Activated naive CD4-positive, alpha-beta T cell treated with anti-CD3 and anti-CD28 coated beads, Interleukin-2, amount 10 ng/mL, durations not matched to agents 7 days and 5 days (primary cell): ENCODE data around the gene BCAS1.

Source experiments
- CTCF ChIA-PET: fragments of 350-600 bp; sonication (Branson Sonifier 250); formaldehyde crosslinking; loops from one replicate; lab custom pipeline; 2021; ENCODE audit warnings: antibody characterized with exemption; lab: Charles Lee
- DNase-seq: peaks from one replicate; pipeline ENCODE4 v3.0.0-alpha.2; 2020
- H3K27ac Mint-ChIP-seq: one replicate; pipeline ENCODE4 v1.8.0; 2021; ENCODE audit warnings: mild to moderate bottlenecking, moderate library complexity, mixed read lengths
- H3K27me3 Mint-ChIP-seq: one replicate; pipeline ENCODE4 v1.8.0; 2021; ENCODE audit warnings: mild to moderate bottlenecking, mixed read lengths
- H3K36me3 Mint-ChIP-seq: one replicate; pipeline ENCODE4 v1.8.0; 2021; ENCODE audit warnings: mixed read lengths
- H3K4me1 Mint-ChIP-seq: one replicate; pipeline ENCODE4 v1.8.0; 2021; ENCODE audit warnings: mixed read lengths
- H3K4me3 Mint-ChIP-seq: one replicate; pipeline ENCODE4 v1.8.0; 2021; ENCODE audit warnings: mild to moderate bottlenecking, moderate library complexity, mixed read lengths
- H3K9me3 Mint-ChIP-seq: one replicate; pipeline ENCODE4 v1.8.0; 2021; ENCODE audit warnings: mixed read lengths

Gene BCAS1

GRCh38 chr20:53918020-53918311, 152.4 kb downstream of the BCAS1 start:
- H3K27ac Mint-ChIP-seq = no peak overlapping the region
- H3K9me3 Mint-ChIP-seq = no peaks in the 10 kb centered on the region
- DNase-seq = no peak
- H3K4me3 Mint-ChIP-seq = no peak overlapping the region
- no peaks in the 10 kb centered on the region for H3K36me3 Mint-ChIP-seq
- H3K4me1 Mint-ChIP-seq = peaks cover 40% of the 10 kb centered on the region
- CTCF ChIA-PET = interaction anchor here (1.2 to 1.5 kb wide), 3 partner anchors 22 to 181 kb away, joined by 4 read pairs; no protein-coding TSS in a partner anchor
- H3K27me3 Mint-ChIP-seq = peaks cover 4% of the 10 kb centered on the region

- CTCF ChIA-PET = interaction anchor here (0.6 to 3.1 kb wide), 10 partner anchors 8 to 335 kb away, joined by 3 to 35 read pairs (median 4); no protein-coding TSS in a partner anchor
- peaks cover 38% of the 10 kb centered on the region for H3K4me1 Mint-ChIP-seq
- peaks cover 4% of the 10 kb centered on the region for H3K27me3 Mint-ChIP-seq
- H3K4me3 Mint-ChIP-seq = no peak overlapping the region
- H3K27ac Mint-ChIP-seq = peak overlapping the region; percentile 22
- H3K36me3 Mint-ChIP-seq = no peaks in the 10 kb centered on the region
- no peak for DNase-seq
- H3K9me3 Mint-ChIP-seq = no peaks in the 10 kb centered on the region
These were observed 153.0 kb downstream of the BCAS1 start for GRCh38 chr20:53917145-53918019.

- Mint-ChIP-seq H3K36me3 (no peaks in the 10 kb centered on the region), H3K27me3 (peaks cover 4% of the 10 kb centered on the region), H3K4me3 (peak overlapping the region; percentile 82), H3K9me3 (no peaks in the 10 kb centered on the region), H3K27ac (peak overlapping the region; percentile 88), H3K4me1 (peaks cover 38% of the 10 kb centered on the region)
- no peak for DNase-seq
- CTCF ChIA-PET = interaction anchor here (0.6 to 3.1 kb wide), 36 partner anchors 9 to 337 kb away, joined by 3 to 35 read pairs (median 5); no protein-coding TSS in a partner anchor
These were observed 154.3 kb downstream of the BCAS1 start for GRCh38 chr20:53916173-53916512.

GRCh38 chr20:53915446-53916172, 154.8 kb downstream of the BCAS1 start:
- Mint-ChIP-seq H3K9me3 (peaks cover 3% of the 10 kb centered on the region), H3K36me3 (no peaks in the 10 kb centered on the region), H3K4me1 (peaks cover 38% of the 10 kb centered on the region), H3K27ac (peak overlapping the region; percentile 88), H3K27me3 (no peaks in the 10 kb centered on the region), H3K4me3 (peak overlapping the region; percentile 82)
- CTCF ChIA-PET = interaction anchor here (0.6 to 3.1 kb wide), 40 partner anchors 9 to 336 kb away, joined by 3 to 35 read pairs (median 4); no protein-coding TSS in a partner anchor
- peak; percentile 98 for DNase-seq

- H3K4me1 Mint-ChIP-seq = peaks cover 38% of the 10 kb centered on the region
- H3K4me3 Mint-ChIP-seq = peak overlapping the region; percentile 82
- H3K9me3 Mint-ChIP-seq = peaks cover 3% of the 10 kb centered on the region
- H3K27me3 Mint-ChIP-seq = no peaks in the 10 kb centered on the region
- CTCF ChIA-PET = interaction anchor here (0.6 to 3.1 kb wide), 31 partner anchors 9 to 336 kb away, joined by 3 to 35 read pairs (median 5); no protein-coding TSS in a partner anchor
- no peaks in the 10 kb centered on the region for H3K36me3 Mint-ChIP-seq
- no peak for DNase-seq
- peak overlapping the region; percentile 88 for H3K27ac Mint-ChIP-seq
These were observed 155.5 kb downstream of the BCAS1 start for GRCh38 chr20:53914781-53915445.

GRCh38 chr20:53914091-53914780, 156.2 kb downstream of the BCAS1 start:
- Mint-ChIP-seq H3K36me3 (no peaks in the 10 kb centered on the region), H3K4me3 (peak overlapping the region; percentile 82), H3K27me3 (no peaks in the 10 kb centered on the region), H3K9me3 (peaks cover 3% of the 10 kb centered on the region), H3K4me1 (peaks cover 38% of the 10 kb centered on the region), H3K27ac (peak overlapping the region; percentile 12)
- no peak for DNase-seq
- CTCF ChIA-PET = interaction anchor here (0.6 to 3.1 kb wide), 15 partner anchors 8 to 335 kb away, joined by 3 to 29 read pairs (median 7); no protein-coding TSS in a partner anchor

GRCh38 chr20:53911301-53911700, 159.1 kb downstream of the BCAS1 start:
- Mint-ChIP-seq H3K36me3 (no peaks in the 10 kb centered on the region), H3K27ac (no peak overlapping the region), H3K4me3 (no peak overlapping the region), H3K9me3 (peaks cover 3% of the 10 kb centered on the region), H3K27me3 (no peaks in the 10 kb centered on the region), H3K4me1 (peaks cover 40% of the 10 kb centered on the region)
- DNase-seq = no peak
- CTCF ChIA-PET = no interaction called here

- H3K9me3 Mint-ChIP-seq = peaks cover 3% of the 10 kb centered on the region
- no peak for DNase-seq
- no peak overlapping the region for H3K27ac Mint-ChIP-seq
- CTCF ChIA-PET = no interaction called here
- peaks cover 38% of the 10 kb centered on the region for H3K4me1 Mint-ChIP-seq
- no peaks in the 10 kb centered on the region for H3K27me3 Mint-ChIP-seq
- no peak overlapping the region for H3K4me3 Mint-ChIP-seq
- H3K36me3 Mint-ChIP-seq = no peaks in the 10 kb centered on the region
These were observed 159.9 kb downstream of the BCAS1 start for GRCh38 chr20:53910351-53911002.

- no peaks in the 10 kb centered on the region for H3K27me3 Mint-ChIP-seq
- H3K9me3 Mint-ChIP-seq = peaks cover 3% of the 10 kb centered on the region
- no peak for DNase-seq
- CTCF ChIA-PET = interaction anchor here (1.0 kb wide), 1 partner anchor 157 kb away, joined by 3 read pairs; no protein-coding TSS in a partner anchor
- H3K4me1 Mint-ChIP-seq = peaks cover 31% of the 10 kb centered on the region
- no peaks in the 10 kb centered on the region for H3K36me3 Mint-ChIP-seq
- H3K4me3 Mint-ChIP-seq = no peak overlapping the region
- no peak overlapping the region for H3K27ac Mint-ChIP-seq
These were observed 162.2 kb downstream of the BCAS1 start for GRCh38 chr20:53907968-53908751.

GRCh38 chr20:53905820-53906191, 164.6 kb downstream of the BCAS1 start:
- peaks cover 41% of the 10 kb centered on the region for H3K4me1 Mint-ChIP-seq
- DNase-seq = no peak
- CTCF ChIA-PET = interaction anchor here (2.7 kb wide), 1 partner anchor 9 kb away, joined by 14 read pairs; no protein-coding TSS in a partner anchor
- no peaks in the 10 kb centered on the region for H3K27me3 Mint-ChIP-seq
- no peak overlapping the region for H3K27ac Mint-ChIP-seq
- no peak overlapping the region for H3K4me3 Mint-ChIP-seq
- H3K9me3 Mint-ChIP-seq = peaks cover 2% of the 10 kb centered on the region
- H3K36me3 Mint-ChIP-seq = no peaks in the 10 kb centered on the region

- H3K27me3 Mint-ChIP-seq = no peaks in the 10 kb centered on the region
- no peak overlapping the region for H3K4me3 Mint-ChIP-seq
- no peak for DNase-seq
- no peaks in the 10 kb centered on the region for H3K36me3 Mint-ChIP-seq
- CTCF ChIA-PET = interaction anchor here (2.7 kb wide), 1 partner anchor 10 kb away, joined by 14 read pairs; no protein-coding TSS in a partner anchor
- no peak overlapping the region for H3K27ac Mint-ChIP-seq
- H3K9me3 Mint-ChIP-seq = no peaks in the 10 kb centered on the region
- H3K4me1 Mint-ChIP-seq = peaks cover 47% of the 10 kb centered on the region
These were observed 165.2 kb downstream of the BCAS1 start for GRCh38 chr20:53905019-53905819.

GRCh38 chr20:53904261-53904660, 166.1 kb downstream of the BCAS1 start:
- H3K4me3 Mint-ChIP-seq = no peak overlapping the region
- H3K36me3 Mint-ChIP-seq = no peaks in the 10 kb centered on the region
- CTCF ChIA-PET = no interaction called here
- no peaks in the 10 kb centered on the region for H3K9me3 Mint-ChIP-seq
- DNase-seq = no peak
- H3K27me3 Mint-ChIP-seq = no peaks in the 10 kb centered on the region
- H3K4me1 Mint-ChIP-seq = peaks cover 56% of the 10 kb centered on the region
- no peak overlapping the region for H3K27ac Mint-ChIP-seq
